K562 (cell line): ENCODE measurements around the gene TTC23L. TPM values are rescaled to one million over a fixed set of nuclear protein-coding genes. Genes with fewer than 3 reads are reported as not detected.

Experiments used
- ATAC-seq: fragments of 200-7000 bp; cut with Tn5 transposase; 3 replicates; pipeline ENCODE4 v1.9.1; 2020; ENCODE audit warnings: moderate library complexity
- BruUV-seq: library from RNA; stranded (reverse); fragments of 400-500 nt; replicated peaks from 2 replicates; lab custom pipeline; 2021; lab: Mats Ljungman, UMichigan
- CTCF ChIA-PET: fragments of 300-600 bp; formaldehyde crosslinking; extraction: SDS; loops from one replicate; lab custom pipeline; 2021; ENCODE audit warnings: low intra/inter-chr PET ratio; lab: Yijun Ruan, JAX
- POLR2A ChIA-PET: fragments of 300-600, 350-650 bp; sonication (Branson Sonifier 250); formaldehyde crosslinking; extraction: SDS; loops from one replicate; lab custom pipeline; 2021; ENCODE audit warnings: antibody characterized with exemption, inconsistent platforms; lab: Yijun Ruan, JAX
- DNase-seq, 4 experiments: peaks; one replicate each; pipeline versions ENCODE4 v3.0.0 to v3.0.0-alpha.2; 2011 to 2018; ENCODE audit warnings: low spot score in 3 of 4, mixed read lengths in 3 of 4; ENCODE audit errors: extremely low read depth in 1 of 4
- FAIRE-seq: peaks from 2 replicates; lab custom pipeline; 2011; peaks lifted over from hg19 to GRCh38; lab: Jason Lieb, UNC
- H2AFZ ChIP-seq: 2 replicates; pipeline ENCODE4 v1.6.0; 2011; ENCODE audit warnings: low read depth, low read length, control low read depth, inconsistent platforms
- H3K27ac ChIP-seq: fragments of 200-600 bp; 3 replicates; pipeline ENCODE4 v1.8.0; 2011; ENCODE audit warnings: low read depth, mild to moderate bottlenecking, control low read depth, inconsistent platforms, low read length, moderate library complexity, mixed read lengths; ENCODE audit errors: extremely low read depth
- H3K27me3 ChIP-seq, 2 experiments: fragments of 300-600 bp in 1 of 2; 2 replicates in 1 of 2; 3 replicates in 1 of 2; pipeline versions ENCODE4 v1.6.0 to v1.8.0; 2011; ENCODE audit warnings: inconsistent platforms in 2 of 2, low read length in 2 of 2, mild to moderate bottlenecking in 1 of 2, mixed read lengths in 1 of 2, moderate library complexity in 1 of 2; ENCODE audit not compliant: control insufficient read depth in 2 of 2, insufficient read depth in 2 of 2
- H3K36me3 ChIP-seq: fragments of 300-600 bp; 3 replicates; pipeline ENCODE4 v1.8.0; 2011; ENCODE audit warnings: mild to moderate bottlenecking, low read length, inconsistent platforms; ENCODE audit not compliant: control insufficient read depth, insufficient read depth
- H3K4me1 ChIP-seq, 2 experiments: fragments of 200-600 bp in 1 of 2; replicated peaks in 1 of 2; 2 replicates in 1 of 2; 3 replicates in 1 of 2; pipeline versions ENCODE4 v1.5.1 to v1.8.0; 2011; ENCODE audit warnings: inconsistent platforms in 2 of 2, low read length in 2 of 2, mild to moderate bottlenecking in 1 of 2, mixed read lengths in 1 of 2, moderate library complexity in 1 of 2; ENCODE audit not compliant: control insufficient read depth in 2 of 2, insufficient read depth in 2 of 2
- H3K4me2 ChIP-seq: 2 replicates; pipeline ENCODE4 v1.6.1; 2011; ENCODE audit warnings: low read length, control low read depth, inconsistent platforms, mixed read lengths; ENCODE audit not compliant: insufficient read depth
- H3K4me3 ChIP-seq: fragments of 200-600 bp; sonication (generic), shearing (Covaris generic); 2 replicates; pipeline ENCODE4 v1.5.1; 2016; ENCODE audit warnings: control low read depth, inconsistent platforms
- H3K79me2 ChIP-seq: fragments of 200-600 bp; 3 replicates; pipeline ENCODE4 v1.8.0; 2011; ENCODE audit warnings: low read length, inconsistent platforms; ENCODE audit not compliant: control insufficient read depth, insufficient read depth
- H3K9ac ChIP-seq, 2 experiments: 2 replicates each; pipeline versions ENCODE4 v1.6.0 to v1.6.1; 2011; ENCODE audit warnings: low read depth in 2 of 2, low read length in 2 of 2, control low read depth in 1 of 2, inconsistent platforms in 1 of 2, mild to moderate bottlenecking in 1 of 2, mixed read lengths in 1 of 2; ENCODE audit not compliant: insufficient read depth in 1 of 2
- H3K9me1 ChIP-seq: one replicate; pipeline ENCODE4 v1.6.0; 2011; ENCODE audit warnings: inconsistent platforms, mild to moderate bottlenecking, low read length, moderate library complexity; ENCODE audit not compliant: control insufficient read depth, insufficient read depth
- H3K9me3 ChIP-seq: replicated peaks from 2 replicates; pipeline ENCODE4 v1.5.1; 2011; ENCODE audit warnings: low read depth, low read length, inconsistent platforms; ENCODE audit not compliant: control insufficient read depth, insufficient read depth
- H4K20me1 ChIP-seq: replicated peaks from 2 replicates; pipeline ENCODE4 v1.6.1; 2011; ENCODE audit warnings: low read length, inconsistent platforms, mixed read lengths; ENCODE audit not compliant: control insufficient read depth, insufficient read depth
- CHD1 ChIP-seq: fragments of 200-600 bp; sonication (generic); IDR thresholded peaks from one replicate; pipeline ENCODE4 v1.6.1; 2012; ENCODE audit warnings: mild to moderate bottlenecking, moderate library complexity, low read length, inconsistent platforms
- OTX1 ChIP-seq: fragments of 450-650 bp; formaldehyde crosslinking; IDR thresholded peaks from 2 replicates; pipeline ENCODE4 v1.4.0; 2022; ENCODE audit warnings: mild to moderate bottlenecking
- PHF8 ChIP-seq: fragments of 200-600 bp; sonication (generic); IDR thresholded peaks from 2 replicates; pipeline ENCODE4 v1.6.1; 2012; ENCODE audit warnings: mixed run types, mild to moderate bottlenecking, inconsistent platforms, low read length, moderate library complexity, borderline replicate concordance
- XRCC3 ChIP-seq: fragments of 450-650 bp; IDR thresholded peaks from 2 replicates; pipeline ENCODE4 v1.6.1; 2017; ENCODE audit warnings: mild to moderate bottlenecking, moderate library complexity
- ZNF354B ChIP-seq: fragments of 250-450 bp; sonication (Bioruptor Pico); IDR thresholded peaks from 2 replicates; pipeline ENCODE4 v1.4.0; 2020
- ZNF830 ChIP-seq: fragments of 250-450 bp; sonication (Bioruptor Pico); IDR thresholded peaks from 2 replicates; pipeline ENCODE4 v1.5.0; 2021; ENCODE audit warnings: mild to moderate bottlenecking
- WGBS: fragments of 100-300 bp; shearing (Covaris generic); methylation state at CpG from one replicate; pipeline ENCODE4 v1.1.6; 2016; ENCODE audit warnings: low coverage, mixed read lengths; ENCODE audit not compliant: insufficient coverage; ENCODE audit errors: missing lambda C conversion rate; 5-methylcytosine and 5-hydroxymethylcytosine counted together
- in situ Hi-C: fragments of 300-500 bp; cut with MboI; formaldehyde crosslinking; loops from 4 replicates; pipeline ENCODE4 v1.15.0; 2018; ENCODE audit warnings: inconsistent platforms, mixed read lengths
- intact Hi-C: fragments of 100-400 bp; cut with micrococcal nuclease; formaldehyde crosslinking; loops from 2 replicates; pipeline ENCODE4 v1.14.2; 2022
- polyA plus RNA-seq, 8 experiments: library from polyadenylated mRNA; depleted of rRNA in 4 of 8; stranded (reverse) in 5 of 8; unstranded in 3 of 8; fragments of >200 nt; fragmentation: Nextera tagmentation in 2 of 8; fragmentation: Illumina TruSeq in 1 of 8; extraction: Ambion mirVana in 2 of 8; extraction: Trizol in 1 of 8; gene quantifications; 2 replicates each; pipeline versions ENCODE4 v1.2.1 to v1.2.3, GENCODE V29; 2011 to 2014; ENCODE audit warnings: inconsistent platforms in 1 of 8, missing spikeins in 1 of 8
- total RNA-seq, 7 experiments: library from RNA; depleted of rRNA in 6 of 7; stranded (reverse); fragments of >200 nt in 6 of 7; fragmentation: Illumina TruSeq in 2 of 7; extraction: Trizol in 2 of 7; gene quantifications; 2 replicates each; pipeline versions ENCODE4 v1.2.1 to v1.2.3, GENCODE V29; 2011 to 2021; ENCODE audit warnings: low replicate concordance in 1 of 7
- TF ChIP-seq, protein P1 (sequence below): fragments of 450-650 bp; formaldehyde crosslinking; conservative IDR thresholded peaks from 2 replicates; pipeline ENCODE4 v1.4.0; 2022; ENCODE audit warnings: mild to moderate bottlenecking, missing genetic modification characterization
- TF ChIP-seq, protein P2 (sequence below): fragments of 450-650 bp; conservative IDR thresholded peaks from 2 replicates; pipeline ENCODE4 v1.6.1; 2016; ENCODE audit warnings: missing genetic modification characterization, low read depth, mild to moderate bottlenecking, control low read depth, missing compliant biosample characterization
- TF ChIP-seq, protein P3 (sequence below): sonication (generic); IDR thresholded peaks from 2 replicates; pipeline ENCODE4 v1.6.1; 2016
- TF ChIP-seq, protein P4 (sequence below), 3 experiments: IDR thresholded peaks in 2 of 3; conservative IDR thresholded peaks in 1 of 3; 2 replicates each; pipeline ENCODE4 v1.5.1; 2011 to 2012; ENCODE audit warnings: low read length in 3 of 3, mild to moderate bottlenecking in 3 of 3, control low read depth in 2 of 3, improper control_type of control experiment in 1 of 3, inconsistent platforms in 1 of 3, low read depth in 1 of 3, mixed read lengths in 1 of 3, moderate library complexity in 1 of 3; ENCODE audit not compliant: insufficient read depth in 2 of 3

Gene TTC23L
- total and polyA plus RNA-seq, 9 of the 15 experiments (the other 6 are each of a cell fraction or from before 2014, with no cell fraction given), result 0.03 to 0.32 (median 0.14) TPM; not detected in 2

DNA sequence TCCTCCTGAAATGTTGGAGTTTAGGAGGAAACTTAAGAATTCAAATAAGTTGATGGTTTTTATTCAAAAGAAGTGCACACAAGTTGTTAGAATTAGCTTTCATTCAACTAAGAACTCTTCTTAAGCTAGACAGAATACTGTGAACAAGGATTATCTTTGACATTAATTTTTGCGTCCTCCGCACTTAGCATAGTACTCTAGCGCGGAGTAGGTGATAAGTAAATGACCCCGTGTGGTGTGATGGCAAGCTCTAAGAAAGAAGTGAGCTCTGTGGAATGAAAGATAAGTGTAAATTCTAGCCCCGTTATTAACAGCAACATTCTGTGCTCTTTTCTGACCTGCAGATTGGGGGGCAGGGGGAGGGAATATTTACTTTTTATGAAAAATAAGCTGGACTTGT is 77.6 kb downstream of the TTC23L start:
- no peaks in the 10 kb centered on the region for H3K9me3 ChIP-seq
- H3K27me3 ChIP-seq, result no peaks in the 10 kb centered on the region
- WGBS, result 0% methylated on average over 6 of the region's 6 CpGs
- peaks cover 9 to 10% of the 10 kb centered on the region in 2 experiments for H3K4me1 ChIP-seq
- CTCF ChIA-PET, result no interaction called here
- peaks cover 100% of the 10 kb centered on the region for H3K79me2 ChIP-seq
- peak; percentile 39 for ATAC-seq
- peak overlapping the region; percentile 99 to 100; a peak in 3 of 4 replicates for H3K9ac ChIP-seq
- H4K20me1 ChIP-seq, result peaks cover 8% of the 10 kb centered on the region
- intact Hi-C loops (loop anchor here (5.0 kb wide), 2 partner anchors 86 to 219 kb away; no protein-coding TSS in a partner anchor), in situ Hi-C loops (loop anchor here (25.0 kb wide), 1 partner anchor 1454 kb away; no protein-coding TSS in a partner anchor)
- BruUV-seq, result no TSS peak
- peak overlapping the region; percentile 98 for H3K4me2 ChIP-seq
- H3K36me3 ChIP-seq, result peaks cover 83% of the 10 kb centered on the region
- peak in 3 of 4 experiments; percentile 34 to 53 (median 39) for DNase-seq
- H3K4me3 ChIP-seq, result peak overlapping the region; percentile 94
- FAIRE-seq, result peak; percentile 11
- H2AFZ ChIP-seq, result no peak overlapping the region
- H3K9me1 ChIP-seq, result no peaks in the 10 kb centered on the region
- H3K27ac ChIP-seq, result peak overlapping the region; percentile 95
- TF ChIP-seq ZNF354B (CRISPR knock-in tag), result no peak
- TF ChIP-seq, protein P1, sequence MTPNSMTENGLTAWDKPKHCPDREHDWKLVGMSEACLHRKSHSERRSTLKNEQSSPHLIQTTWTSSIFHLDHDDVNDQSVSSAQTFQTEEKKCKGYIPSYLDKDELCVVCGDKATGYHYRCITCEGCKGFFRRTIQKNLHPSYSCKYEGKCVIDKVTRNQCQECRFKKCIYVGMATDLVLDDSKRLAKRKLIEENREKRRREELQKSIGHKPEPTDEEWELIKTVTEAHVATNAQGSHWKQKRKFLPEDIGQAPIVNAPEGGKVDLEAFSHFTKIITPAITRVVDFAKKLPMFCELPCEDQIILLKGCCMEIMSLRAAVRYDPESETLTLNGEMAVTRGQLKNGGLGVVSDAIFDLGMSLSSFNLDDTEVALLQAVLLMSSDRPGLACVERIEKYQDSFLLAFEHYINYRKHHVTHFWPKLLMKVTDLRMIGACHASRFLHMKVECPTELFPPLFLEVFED, result no peak
- no peak for TF ChIP-seq PHF8
- TF ChIP-seq, protein P2, sequence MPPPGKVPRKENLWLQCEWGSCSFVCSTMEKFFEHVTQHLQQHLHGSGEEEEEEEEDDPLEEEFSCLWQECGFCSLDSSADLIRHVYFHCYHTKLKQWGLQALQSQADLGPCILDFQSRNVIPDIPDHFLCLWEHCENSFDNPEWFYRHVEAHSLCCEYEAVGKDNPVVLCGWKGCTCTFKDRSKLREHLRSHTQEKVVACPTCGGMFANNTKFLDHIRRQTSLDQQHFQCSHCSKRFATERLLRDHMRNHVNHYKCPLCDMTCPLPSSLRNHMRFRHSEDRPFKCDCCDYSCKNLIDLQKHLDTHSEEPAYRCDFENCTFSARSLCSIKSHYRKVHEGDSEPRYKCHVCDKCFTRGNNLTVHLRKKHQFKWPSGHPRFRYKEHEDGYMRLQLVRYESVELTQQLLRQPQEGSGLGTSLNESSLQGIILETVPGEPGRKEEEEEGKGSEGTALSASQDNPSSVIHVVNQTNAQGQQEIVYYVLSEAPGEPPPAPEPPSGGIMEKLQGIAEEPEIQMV (tag), result 0 out of 2 replicates have a peak, but pooled peaks have one; percentile 17
- no peak for TF ChIP-seq OTX1 (CRISPR knock-in tag)
- TF ChIP-seq, protein P3, sequence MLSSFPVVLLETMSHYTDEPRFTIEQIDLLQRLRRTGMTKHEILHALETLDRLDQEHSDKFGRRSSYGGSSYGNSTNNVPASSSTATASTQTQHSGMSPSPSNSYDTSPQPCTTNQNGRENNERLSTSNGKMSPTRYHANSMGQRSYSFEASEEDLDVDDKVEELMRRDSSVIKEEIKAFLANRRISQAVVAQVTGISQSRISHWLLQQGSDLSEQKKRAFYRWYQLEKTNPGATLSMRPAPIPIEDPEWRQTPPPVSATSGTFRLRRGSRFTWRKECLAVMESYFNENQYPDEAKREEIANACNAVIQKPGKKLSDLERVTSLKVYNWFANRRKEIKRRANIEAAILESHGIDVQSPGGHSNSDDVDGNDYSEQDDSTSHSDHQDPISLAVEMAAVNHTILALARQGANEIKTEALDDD, result peak; percentile 14; the same call in 1 of the 2 replicates
- TF ChIP-seq XRCC3, result peak; percentile 10; the same call in 1 of the 2 replicates
- TF ChIP-seq, protein P4, sequence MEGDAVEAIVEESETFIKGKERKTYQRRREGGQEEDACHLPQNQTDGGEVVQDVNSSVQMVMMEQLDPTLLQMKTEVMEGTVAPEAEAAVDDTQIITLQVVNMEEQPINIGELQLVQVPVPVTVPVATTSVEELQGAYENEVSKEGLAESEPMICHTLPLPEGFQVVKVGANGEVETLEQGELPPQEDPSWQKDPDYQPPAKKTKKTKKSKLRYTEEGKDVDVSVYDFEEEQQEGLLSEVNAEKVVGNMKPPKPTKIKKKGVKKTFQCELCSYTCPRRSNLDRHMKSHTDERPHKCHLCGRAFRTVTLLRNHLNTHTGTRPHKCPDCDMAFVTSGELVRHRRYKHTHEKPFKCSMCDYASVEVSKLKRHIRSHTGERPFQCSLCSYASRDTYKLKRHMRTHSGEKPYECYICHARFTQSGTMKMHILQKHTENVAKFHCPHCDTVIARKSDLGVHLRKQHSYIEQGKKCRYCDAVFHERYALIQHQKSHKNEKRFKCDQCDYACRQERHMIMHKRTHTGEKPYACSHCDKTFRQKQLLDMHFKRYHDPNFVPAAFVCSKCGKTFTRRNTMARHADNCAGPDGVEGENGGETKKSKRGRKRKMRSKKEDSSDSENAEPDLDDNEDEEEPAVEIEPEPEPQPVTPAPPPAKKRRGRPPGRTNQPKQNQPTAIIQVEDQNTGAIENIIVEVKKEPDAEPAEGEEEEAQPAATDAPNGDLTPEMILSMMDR (IDR thresholded peaks at IDR 0.05 in 2 of 3, conservative IDR thresholded peaks at IDR 0.05 in 1 of 3; ENCODE audit: insufficient read depth in 2 of 3, low read depth in 1 of 3, low read length in 3 of 3), result no peak
- no peak for TF ChIP-seq ZNF830 (CRISPR knock-in tag)
- TF ChIP-seq CHD1, result no peak
- POLR2A ChIA-PET, result interaction anchor here (0.7 to 6.4 kb wide), 4 partner anchors 8 to 405 kb away, joined by 3 to 67 read pairs (median 20); partner anchors contain the start of genes DNAJC21 and RAI14
